Immature natural killer cell (primary cell): ENCODE data around the gene PLXNA2. TPM values are rescaled to one million over a fixed set of nuclear protein-coding genes. Genes with fewer than 3 reads are reported as not detected.

ENCODE experiments used
- DNase-seq, 3 donors: peaks; one replicate each; pipeline ENCODE4 v3.0.0; 2022; ENCODE audit warnings: mixed read lengths in 1 of 3
- H3K27ac Mint-ChIP-seq, 6 donors: one replicate each; pipeline ENCODE4 v1.8.0; 2020; ENCODE audit warnings: mixed read lengths in 6 of 6, mild to moderate bottlenecking in 5 of 6, inconsistent platforms in 4 of 6, moderate library complexity in 3 of 6
- H3K27me3 Mint-ChIP-seq, 3 donors: one replicate each; pipeline ENCODE4 v1.8.0; 2020 to 2021; ENCODE audit warnings: low read depth in 3 of 3, mild to moderate bottlenecking in 3 of 3, mixed read lengths in 3 of 3, moderate library complexity in 3 of 3, inconsistent platforms in 1 of 3
- H3K36me3 Mint-ChIP-seq, 3 donors: one replicate each; pipeline ENCODE4 v1.8.0; 2020; ENCODE audit warnings: mixed read lengths in 3 of 3, inconsistent platforms in 2 of 3, mild to moderate bottlenecking in 2 of 3
- H3K4me1 Mint-ChIP-seq, 2 donors: one replicate each; pipeline ENCODE4 v1.8.0; 2020; ENCODE audit warnings: inconsistent platforms in 2 of 2, mild to moderate bottlenecking in 2 of 2, mixed read lengths in 2 of 2, moderate library complexity in 1 of 2
- H3K4me3 Mint-ChIP-seq, 5 donors: one replicate each; pipeline ENCODE4 v1.8.0; 2020; ENCODE audit warnings: mild to moderate bottlenecking in 5 of 5, mixed read lengths in 5 of 5, inconsistent platforms in 3 of 5, moderate library complexity in 3 of 5
- H3K9me3 Mint-ChIP-seq, 6 donors: one replicate each; pipeline ENCODE4 v1.8.0; 2020; ENCODE audit warnings: mild to moderate bottlenecking in 6 of 6, mixed read lengths in 6 of 6, inconsistent platforms in 4 of 6, moderate library complexity in 3 of 6
- polyA plus RNA-seq, 3 donors: library from polyadenylated mRNA; unstranded; fragments of 300-500 nt; fragmentation: Illumina TruSeq; gene quantifications; one replicate each; pipeline ENCODE4 v1.2.3, GENCODE V29; 2021

The PLXNA2 gene
- polyA plus RNA-seq, 3 donors from 2014 or later: 0.22 TPM; not detected in 2

DNA sequence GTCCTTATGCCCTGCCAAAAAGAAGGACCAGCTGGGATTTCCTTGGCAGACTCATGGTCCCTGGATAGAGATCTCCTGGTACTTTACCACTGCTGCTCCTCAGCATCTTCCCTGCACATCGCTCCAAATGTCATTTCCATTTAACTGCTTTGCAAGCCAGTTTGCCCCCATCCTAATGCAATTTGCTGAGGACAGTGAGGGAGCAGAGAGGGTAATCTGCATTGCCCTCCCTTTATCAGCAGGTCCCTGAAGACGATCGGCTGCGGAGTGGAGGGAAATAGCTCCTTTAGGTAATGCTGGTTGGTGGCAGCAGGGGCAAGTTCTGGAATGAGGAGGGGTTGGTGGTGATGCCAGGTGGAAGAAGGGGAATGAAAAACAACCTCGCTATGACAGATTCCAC is 2.7 kb downstream of the PLXNA2 start:
- Mint-ChIP-seq H3K9me3 (no peaks in the 10 kb centered on the region), H3K4me3 (peak overlapping the region in 3 of 5 donors; percentile 42 to 86 (median 80)), H3K27me3 (peaks cover 16 to 22% (median 16%) of the 10 kb centered on the region in 3 donors), H3K27ac (no peak overlapping the region), H3K36me3 (no peaks in the 10 kb centered on the region), H3K4me1 (peaks cover 16 to 23% of the 10 kb centered on the region in 2 donors)
- no peak for DNase-seq

DNA sequence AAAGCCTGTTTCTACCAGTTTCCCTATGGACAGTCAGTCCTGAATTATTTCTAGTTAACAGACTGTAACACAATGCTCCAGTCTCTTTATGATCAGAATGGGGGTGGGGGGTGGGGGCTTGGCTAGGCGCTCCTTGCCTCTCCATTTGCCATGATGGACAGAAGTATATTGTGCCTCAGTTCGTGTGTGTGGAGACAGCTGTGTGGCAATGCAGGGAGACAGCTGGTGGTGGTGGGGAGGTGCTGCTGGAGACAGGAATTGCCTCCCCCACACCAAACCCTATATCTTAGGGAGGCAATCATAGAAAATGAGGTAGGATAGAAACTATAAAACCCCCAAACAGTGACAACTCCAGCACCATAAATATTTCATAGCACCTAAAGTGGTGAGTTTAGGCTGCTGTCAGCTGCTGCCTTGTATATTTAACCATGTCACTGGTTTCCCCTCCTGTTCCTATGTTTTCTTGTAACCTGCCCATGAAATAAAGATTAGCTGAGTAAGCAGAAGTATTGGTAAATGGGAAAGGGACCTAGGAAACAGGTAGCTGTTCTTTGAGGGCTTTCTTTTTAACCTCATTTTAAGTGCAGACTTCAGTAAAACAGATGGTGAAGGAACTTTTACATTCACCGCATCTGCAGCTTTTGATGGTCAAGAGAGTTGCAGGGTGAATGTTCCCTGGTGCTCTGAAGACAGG is 3.4 kb downstream of the PLXNA2 start:
- peaks cover 19 to 22% (median 19%) of the 10 kb centered on the region in 3 donors for H3K27me3 Mint-ChIP-seq
- H3K4me1 Mint-ChIP-seq: peaks cover 23 to 30% of the 10 kb centered on the region in 2 donors
- no peak for DNase-seq
- no peak overlapping the region for H3K4me3 Mint-ChIP-seq
- H3K9me3 Mint-ChIP-seq: no peaks in the 10 kb centered on the region
- H3K27ac Mint-ChIP-seq: no peak overlapping the region
- no peaks in the 10 kb centered on the region for H3K36me3 Mint-ChIP-seq

DNA sequence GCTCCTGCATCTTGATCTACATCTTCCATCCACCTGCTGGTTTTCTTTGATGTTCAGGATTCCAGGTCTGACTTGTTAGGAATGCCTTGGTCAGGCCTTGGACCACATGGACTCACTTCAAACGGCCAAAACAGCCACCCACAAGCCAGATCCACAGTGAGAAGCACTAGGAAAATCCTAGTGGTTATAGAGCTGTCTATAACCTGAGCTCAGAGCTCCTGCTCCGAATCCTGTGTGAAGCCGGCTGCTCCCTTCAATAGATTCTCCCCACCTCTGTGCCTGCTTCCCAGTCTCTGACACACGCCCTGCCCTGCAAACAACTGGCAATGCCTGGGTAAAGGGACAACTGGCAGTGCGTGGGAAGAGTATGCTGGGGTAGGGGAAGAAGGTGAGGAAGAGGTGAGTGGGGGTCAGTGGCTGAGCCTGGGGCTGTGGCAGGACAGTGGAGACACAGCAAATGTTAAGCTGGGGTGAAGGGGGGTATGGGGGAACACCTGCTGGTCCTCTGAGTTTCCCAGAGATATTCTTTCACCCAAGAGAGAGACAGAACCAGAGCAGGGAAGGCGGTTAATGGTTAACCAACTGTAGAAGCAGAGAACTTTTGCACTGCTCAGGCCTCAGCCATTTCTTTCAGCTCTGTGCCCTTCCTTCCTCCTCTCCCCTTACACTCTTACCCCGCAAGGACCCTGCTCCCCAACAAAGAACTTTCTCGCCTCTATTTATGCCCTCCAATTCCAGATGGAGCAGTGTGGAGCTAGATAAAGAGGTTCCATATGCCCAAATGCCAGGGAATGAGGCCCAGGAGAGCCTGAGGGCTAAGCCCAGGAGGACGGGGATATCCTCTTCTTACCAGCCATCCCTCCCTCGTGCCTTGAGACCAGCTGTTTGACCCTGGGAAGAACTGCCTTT is 4.5 kb downstream of the PLXNA2 start:
- peaks cover 19 to 29% (median 22%) of the 10 kb centered on the region in 3 donors for H3K27me3 Mint-ChIP-seq
- DNase-seq: no peak
- H3K36me3 Mint-ChIP-seq: no peaks in the 10 kb centered on the region
- H3K4me3 Mint-ChIP-seq: no peak overlapping the region
- H3K4me1 Mint-ChIP-seq: peaks cover 22 to 27% of the 10 kb centered on the region in 2 donors
- no peak overlapping the region for H3K27ac Mint-ChIP-seq
- H3K9me3 Mint-ChIP-seq: no peaks in the 10 kb centered on the region

DNA sequence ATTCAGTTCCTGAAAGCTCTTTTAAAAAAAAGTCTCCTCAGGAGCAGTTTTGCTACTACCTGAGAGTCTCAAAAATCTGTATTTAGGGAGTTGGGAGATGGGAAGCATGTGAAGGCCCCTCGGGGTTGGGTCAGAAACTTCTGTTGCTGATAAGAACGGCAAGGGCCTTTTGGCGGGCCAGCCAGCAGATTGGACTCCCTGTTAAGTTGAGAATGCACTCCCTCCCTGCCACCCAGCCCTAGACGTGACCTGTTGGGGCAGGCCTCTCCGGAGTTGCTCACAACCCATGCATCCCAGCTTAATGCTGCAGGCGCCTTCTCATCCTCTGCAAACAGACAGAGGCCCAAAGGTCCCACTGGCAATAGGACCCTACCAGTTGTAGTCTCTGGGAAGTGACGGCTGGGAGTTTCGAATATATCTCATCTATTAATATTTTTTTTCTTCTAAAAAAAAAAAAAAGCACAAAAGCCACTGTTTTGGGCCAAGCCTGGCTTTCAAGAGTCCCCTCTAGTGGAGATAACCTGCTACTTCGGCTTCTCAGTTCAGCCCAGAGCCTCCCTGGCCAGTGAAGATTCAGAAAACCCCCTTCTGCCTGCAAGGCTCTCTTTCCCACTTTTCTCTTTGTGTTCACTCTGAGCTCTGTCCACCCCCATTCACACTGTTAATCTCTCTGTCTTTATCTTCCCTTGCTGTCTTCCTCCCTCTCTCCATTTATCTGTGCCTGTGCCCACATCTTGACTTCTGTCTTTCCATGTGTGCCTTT is 5.3 kb downstream of the PLXNA2 start:
- DNase-seq: peak in 2 of 3 donors; percentile 11
- Mint-ChIP-seq H3K27ac (no peak overlapping the region), H3K36me3 (no peaks in the 10 kb centered on the region), H3K4me1 (peaks cover 18 to 23% of the 10 kb centered on the region in 2 donors), H3K9me3 (no peaks in the 10 kb centered on the region), H3K27me3 (peaks cover 16 to 30% (median 22%) of the 10 kb centered on the region in 3 donors), H3K4me3 (no peak overlapping the region)

DNA sequence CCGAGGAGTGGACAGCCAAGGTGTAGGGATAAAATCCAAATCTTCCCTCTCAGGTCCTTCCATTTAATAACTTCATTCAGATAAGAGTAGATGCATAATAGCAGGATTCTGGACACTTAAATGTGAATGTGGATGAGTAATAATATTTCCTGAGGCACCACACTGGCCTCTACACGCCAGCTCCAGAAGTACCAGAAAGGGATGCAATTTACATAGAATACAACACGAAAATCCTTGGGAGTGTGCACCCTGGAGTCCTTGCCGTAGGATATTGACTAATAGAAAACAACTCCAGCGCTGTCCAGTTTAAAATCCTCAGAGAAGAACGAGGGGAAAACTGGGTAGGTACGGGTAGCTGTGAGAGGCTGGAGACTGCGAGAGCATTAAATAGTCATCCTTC is 6.9 kb downstream of the PLXNA2 start:
- no peaks in the 10 kb centered on the region for H3K9me3 Mint-ChIP-seq
- no peak for DNase-seq
- peaks cover 14 to 17% of the 10 kb centered on the region in 2 donors for H3K4me1 Mint-ChIP-seq
- no peak overlapping the region for H3K27ac Mint-ChIP-seq
- peaks cover 12 to 27% (median 18%) of the 10 kb centered on the region in 3 donors for H3K27me3 Mint-ChIP-seq
- no peak overlapping the region for H3K4me3 Mint-ChIP-seq
- no peaks in the 10 kb centered on the region for H3K36me3 Mint-ChIP-seq

DNA sequence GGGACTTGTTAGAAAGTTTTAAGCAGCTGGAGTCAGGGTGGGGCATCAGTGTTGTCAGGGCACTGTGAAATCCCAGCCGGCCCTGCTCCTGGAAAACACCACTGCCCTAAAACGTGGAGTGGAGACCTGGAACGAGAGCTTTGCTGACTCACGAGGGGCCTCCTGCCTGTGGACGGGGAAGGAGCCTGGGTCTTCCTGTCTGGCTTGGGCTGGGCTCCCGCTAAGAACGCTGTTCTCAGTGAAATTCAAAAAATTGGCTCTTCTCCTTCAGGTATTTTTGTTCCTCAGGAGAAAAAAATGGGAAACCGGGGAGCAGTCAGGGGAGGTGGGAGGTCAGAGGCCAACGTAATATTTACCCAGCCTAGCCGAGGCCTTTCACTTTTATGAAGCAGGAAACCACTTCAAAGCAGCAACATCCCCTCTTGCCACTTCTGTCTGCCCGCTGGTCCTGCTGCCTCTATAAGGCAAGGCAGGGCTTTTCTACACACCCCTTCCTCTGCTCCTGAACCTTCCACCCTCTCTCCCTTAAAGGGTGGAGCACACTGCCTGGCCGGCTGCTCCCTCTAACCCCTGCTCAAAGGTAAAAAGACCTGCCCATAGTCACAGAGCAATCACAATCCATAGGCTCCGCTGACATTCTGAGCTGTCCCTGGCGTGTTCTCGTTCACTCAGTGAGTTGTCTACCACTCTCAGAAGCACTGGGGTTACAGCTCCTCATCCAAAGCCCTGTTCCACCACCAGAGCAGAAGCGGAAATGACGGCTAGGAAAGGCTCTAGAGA is 8.0 kb downstream of the PLXNA2 start:
- no peaks in the 10 kb centered on the region for H3K9me3 Mint-ChIP-seq
- peaks cover 14 to 17% of the 10 kb centered on the region in 2 donors for H3K4me1 Mint-ChIP-seq
- H3K27ac Mint-ChIP-seq: no peak overlapping the region
- H3K4me3 Mint-ChIP-seq: peak overlapping the region; percentile 10 to 62 (median 47)
- H3K36me3 Mint-ChIP-seq: no peaks in the 10 kb centered on the region
- DNase-seq: peak; percentile 16 to 37 (median 23)
- peaks cover 12 to 26% (median 18%) of the 10 kb centered on the region in 3 donors for H3K27me3 Mint-ChIP-seq

DNA sequence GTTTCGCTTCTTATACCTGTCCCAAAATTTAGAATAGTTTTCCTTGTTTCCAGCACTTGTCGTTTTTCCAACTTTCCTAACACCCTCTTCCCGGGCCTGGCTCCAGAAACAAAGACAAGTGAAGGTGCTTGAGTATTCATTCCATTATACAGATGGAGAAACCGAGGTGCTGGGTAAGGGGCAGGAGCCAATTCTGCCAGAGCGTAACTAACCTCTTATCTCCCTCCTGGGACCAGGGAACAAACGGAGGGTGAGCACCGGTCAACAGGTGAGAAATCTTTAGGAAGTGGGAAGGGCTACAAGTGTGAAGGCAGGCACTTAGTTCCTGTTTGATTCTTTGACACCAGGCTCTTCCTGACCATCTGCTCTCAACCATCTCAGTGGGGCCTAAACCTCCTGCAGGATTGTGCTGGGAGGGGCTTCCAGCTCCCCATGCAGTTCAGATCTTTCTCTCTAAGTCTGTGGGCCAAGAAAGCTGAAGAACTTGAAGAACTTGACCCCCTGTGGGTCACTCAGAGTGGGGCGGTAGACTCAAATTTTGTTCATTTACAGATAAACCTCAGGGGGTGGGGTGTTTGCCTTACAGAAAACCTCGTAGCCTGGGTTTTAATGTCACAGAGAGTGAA is 8.7 kb downstream of the PLXNA2 start:
- no peak overlapping the region for H3K27ac Mint-ChIP-seq
- no peaks in the 10 kb centered on the region for H3K36me3 Mint-ChIP-seq
- H3K4me3 Mint-ChIP-seq: peak overlapping the region in 3 of 5 donors; percentile 45 to 62 (median 47)
- H3K9me3 Mint-ChIP-seq: no peaks in the 10 kb centered on the region
- no peak for DNase-seq
- peaks cover 12 to 26% (median 14%) of the 10 kb centered on the region in 3 donors for H3K27me3 Mint-ChIP-seq
- peaks cover 14 to 17% of the 10 kb centered on the region in 2 donors for H3K4me1 Mint-ChIP-seq

DNA sequence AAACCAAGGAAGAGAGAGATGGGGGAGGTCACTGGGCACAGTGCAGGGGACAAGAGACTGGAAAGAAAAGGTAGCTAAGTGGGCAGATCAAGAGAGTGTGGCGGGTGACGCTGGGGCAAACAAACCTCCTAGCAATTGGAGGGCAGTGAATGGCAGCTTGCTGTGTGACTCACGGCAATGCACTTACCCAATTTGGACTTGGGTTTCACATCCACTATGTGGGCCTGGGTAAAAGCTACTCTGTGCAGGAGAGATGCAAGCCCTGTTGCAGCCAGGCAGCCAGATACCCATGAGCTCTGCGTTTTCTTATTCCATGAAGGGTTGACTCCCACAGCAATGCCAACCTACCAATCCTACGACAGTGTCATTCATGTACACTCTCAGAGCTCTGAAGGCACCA is 9.5 kb downstream of the PLXNA2 start:
- H3K9me3 Mint-ChIP-seq: no peaks in the 10 kb centered on the region
- H3K27ac Mint-ChIP-seq: no peak overlapping the region
- H3K4me1 Mint-ChIP-seq: peaks cover 14 to 17% of the 10 kb centered on the region in 2 donors
- H3K27me3 Mint-ChIP-seq: peaks cover 6 to 22% (median 16%) of the 10 kb centered on the region in 3 donors
- no peaks in the 10 kb centered on the region for H3K36me3 Mint-ChIP-seq
- no peak overlapping the region for H3K4me3 Mint-ChIP-seq
- DNase-seq: no peak

DNA sequence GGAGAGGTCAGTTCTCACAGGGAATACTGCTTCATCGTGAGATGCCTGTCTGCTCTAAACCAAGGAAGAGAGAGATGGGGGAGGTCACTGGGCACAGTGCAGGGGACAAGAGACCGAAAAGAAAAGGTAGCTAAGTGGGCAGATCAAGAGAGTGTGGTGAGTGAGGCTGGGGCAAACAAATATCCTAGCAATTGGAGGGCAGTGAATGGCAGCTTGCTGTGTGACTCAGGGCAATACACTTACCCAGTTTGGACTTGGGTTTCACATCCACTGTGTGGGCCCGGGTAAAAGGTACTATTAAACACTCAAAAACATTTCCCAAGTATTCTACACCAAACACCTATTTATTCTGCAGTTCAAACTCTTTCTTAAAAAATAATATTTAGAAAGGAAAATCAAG is 10.2 kb downstream of the PLXNA2 start:
- H3K4me1 Mint-ChIP-seq: peaks cover 14 to 17% of the 10 kb centered on the region in 2 donors
- H3K9me3 Mint-ChIP-seq: no peaks in the 10 kb centered on the region
- no peak for DNase-seq
- H3K36me3 Mint-ChIP-seq: no peaks in the 10 kb centered on the region
- H3K27me3 Mint-ChIP-seq: peaks cover 5 to 22% (median 13%) of the 10 kb centered on the region in 3 donors
- H3K4me3 Mint-ChIP-seq: no peak overlapping the region
- no peak overlapping the region for H3K27ac Mint-ChIP-seq

DNA sequence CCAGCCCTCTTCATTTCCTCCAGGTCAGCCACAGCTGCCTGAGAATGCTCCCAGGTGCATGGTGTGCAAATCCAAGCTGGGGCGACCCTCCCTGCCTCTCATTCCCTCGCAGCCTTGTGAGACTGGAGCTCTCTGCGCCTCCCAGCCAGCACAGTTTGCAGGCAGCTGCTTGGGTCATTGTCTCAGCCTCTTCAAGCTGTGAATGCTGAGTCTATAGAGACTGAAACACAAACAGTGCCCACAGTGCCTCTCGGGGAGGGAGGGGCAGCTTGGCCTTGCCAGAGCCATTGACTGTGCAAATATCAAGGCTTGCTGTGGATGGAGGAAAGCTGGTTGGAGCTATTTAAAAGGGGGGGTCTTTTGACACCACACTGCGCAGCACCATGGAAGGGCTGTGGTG is 10.6 kb downstream of the PLXNA2 start:
- Mint-ChIP-seq H3K36me3 (no peaks in the 10 kb centered on the region), H3K9me3 (no peaks in the 10 kb centered on the region), H3K4me1 (peaks cover 14 to 17% of the 10 kb centered on the region in 2 donors), H3K27me3 (peaks cover 5 to 22% (median 13%) of the 10 kb centered on the region in 3 donors), H3K4me3 (no peak overlapping the region), H3K27ac (no peak overlapping the region)
- DNase-seq: no peak

DNA sequence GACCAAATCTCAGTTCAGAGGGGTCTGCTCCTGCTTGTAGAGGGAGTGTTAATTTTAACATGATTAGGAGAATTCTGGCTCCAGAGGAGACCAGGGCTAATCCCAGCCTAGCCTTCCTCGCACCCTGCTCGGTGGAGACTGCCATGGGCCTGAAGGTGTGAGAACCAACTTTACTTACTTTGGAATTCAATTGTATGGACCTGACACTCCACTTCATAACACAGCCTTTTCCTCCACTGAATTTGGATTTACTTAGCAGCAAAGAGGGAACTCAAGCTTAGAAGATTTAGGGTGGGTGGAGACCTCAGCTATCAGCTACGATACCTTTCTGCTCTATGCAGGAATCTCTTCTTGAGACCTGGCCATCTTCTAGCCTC is 11.5 kb downstream of the PLXNA2 start:
- Mint-ChIP-seq H3K9me3 (no peaks in the 10 kb centered on the region), H3K4me1 (peaks cover 14 to 17% of the 10 kb centered on the region in 2 donors), H3K4me3 (no peak overlapping the region), H3K27ac (no peak overlapping the region), H3K27me3 (peaks cover 3 to 17% (median 8%) of the 10 kb centered on the region in 3 donors), H3K36me3 (no peaks in the 10 kb centered on the region)
- DNase-seq: no peak

DNA sequence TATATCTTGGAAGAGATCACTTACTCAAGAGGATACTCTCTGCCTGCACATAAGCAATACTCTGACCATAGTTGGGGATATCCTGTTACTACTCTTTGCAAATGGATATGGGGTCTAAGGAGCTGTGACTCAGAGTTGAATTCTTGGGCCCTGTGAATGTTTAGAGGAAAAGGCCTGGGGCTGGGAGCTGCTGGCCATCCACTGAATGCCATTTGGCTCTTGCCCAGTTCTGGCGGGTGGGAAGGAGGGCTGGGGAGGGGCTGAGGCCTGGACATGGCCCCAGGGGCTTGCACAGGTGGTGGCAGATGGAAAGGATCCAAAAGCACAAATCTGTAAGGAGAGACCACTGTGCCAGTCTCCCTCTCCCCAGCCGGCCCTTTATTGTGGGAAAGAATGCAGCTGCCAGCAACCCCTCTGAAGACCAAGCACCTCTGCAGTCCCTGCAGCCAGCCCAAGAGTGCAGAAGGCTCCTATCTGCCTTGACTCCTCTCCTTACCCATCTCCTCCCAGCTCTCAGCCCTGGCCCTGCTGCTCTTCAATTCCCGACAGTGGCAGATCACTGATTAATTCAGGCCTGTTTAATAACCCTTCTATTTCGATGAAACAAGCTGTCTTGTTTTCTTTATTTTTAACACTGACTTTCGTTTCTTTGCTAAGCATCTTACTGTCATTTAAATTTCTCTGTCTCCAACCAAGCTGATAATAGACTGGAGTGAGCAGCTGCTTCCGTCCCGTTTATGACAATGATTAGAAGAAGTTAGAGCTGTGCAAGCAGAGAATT is 12.1 kb downstream of the PLXNA2 start:
- H3K4me3 Mint-ChIP-seq: no peak overlapping the region
- no peak overlapping the region for H3K27ac Mint-ChIP-seq
- H3K36me3 Mint-ChIP-seq: no peaks in the 10 kb centered on the region
- H3K27me3 Mint-ChIP-seq: peaks cover 3 to 16% (median 5%) of the 10 kb centered on the region in 3 donors
- no peak for DNase-seq
- H3K4me1 Mint-ChIP-seq: peaks cover 14 to 17% of the 10 kb centered on the region in 2 donors
- H3K9me3 Mint-ChIP-seq: no peaks in the 10 kb centered on the region
